ENCODE measurements around the gene TSHZ2.

GRCh38 chr20:53224851-53225250 is 252.7 kb downstream of the TSHZ2 start:
- TF ChIP-seq, protein P1, sequence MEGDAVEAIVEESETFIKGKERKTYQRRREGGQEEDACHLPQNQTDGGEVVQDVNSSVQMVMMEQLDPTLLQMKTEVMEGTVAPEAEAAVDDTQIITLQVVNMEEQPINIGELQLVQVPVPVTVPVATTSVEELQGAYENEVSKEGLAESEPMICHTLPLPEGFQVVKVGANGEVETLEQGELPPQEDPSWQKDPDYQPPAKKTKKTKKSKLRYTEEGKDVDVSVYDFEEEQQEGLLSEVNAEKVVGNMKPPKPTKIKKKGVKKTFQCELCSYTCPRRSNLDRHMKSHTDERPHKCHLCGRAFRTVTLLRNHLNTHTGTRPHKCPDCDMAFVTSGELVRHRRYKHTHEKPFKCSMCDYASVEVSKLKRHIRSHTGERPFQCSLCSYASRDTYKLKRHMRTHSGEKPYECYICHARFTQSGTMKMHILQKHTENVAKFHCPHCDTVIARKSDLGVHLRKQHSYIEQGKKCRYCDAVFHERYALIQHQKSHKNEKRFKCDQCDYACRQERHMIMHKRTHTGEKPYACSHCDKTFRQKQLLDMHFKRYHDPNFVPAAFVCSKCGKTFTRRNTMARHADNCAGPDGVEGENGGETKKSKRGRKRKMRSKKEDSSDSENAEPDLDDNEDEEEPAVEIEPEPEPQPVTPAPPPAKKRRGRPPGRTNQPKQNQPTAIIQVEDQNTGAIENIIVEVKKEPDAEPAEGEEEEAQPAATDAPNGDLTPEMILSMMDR (conservative IDR thresholded peaks at IDR 0.05 in 1 of 2, IDR thresholded peaks at IDR 0.05 in 1 of 2; ENCODE audit: extremely low read depth in 1 of 2, insufficient read depth in 1 of 2, low read depth in 1 of 2, low read length in 2 of 2) = no peak
- no peak for TF ChIP-seq EZH2 (IDR thresholded peaks at IDR 0.05; ENCODE audit: borderline replicate concordance, low read length)
